Coronary artery (tissue), 2 donors: ENCODE results near the gene UBE2E1.

Source experiments
- DNase-seq: peaks from one replicate; pipeline ENCODE4 v3.0.0-alpha.2; 2017; ENCODE audit warnings: low spot score
- H3K27ac ChIP-seq, 2 donors: fragments of 200-600 bp; sonication (generic); one replicate each; pipeline ENCODE4 v1.5.1; 2016 to 2019
- H3K4me3 ChIP-seq: fragments of 200-600 bp; sonication (generic); 2 replicates; pipeline ENCODE4 v1.5.1; 2016; ENCODE audit warnings: mild to moderate bottlenecking, moderate library complexity
- CTCF ChIP-seq: fragments of 200-600 bp; sonication (generic); IDR thresholded peaks from one replicate; pipeline ENCODE4 v1.5.1; 2019; ENCODE audit warnings: antibody characterized with exemption

The UBE2E1 gene

GRCh38 chr3:23888617-23889228, 83.0 kb downstream of the UBE2E1 start:
- DNase-seq = no peak
- TF ChIP-seq CTCF = peak; percentile 76
- H3K27ac ChIP-seq = no peak overlapping the region
- H3K4me3 ChIP-seq = no peak overlapping the region

GRCh38 chr3:23889386-23889785, 83.6 kb downstream of the UBE2E1 start:
- H3K4me3 ChIP-seq = no peak overlapping the region
- no peak for DNase-seq
- no peak overlapping the region for H3K27ac ChIP-seq
- no peak for TF ChIP-seq CTCF

- no peak overlapping the region for H3K27ac ChIP-seq
- no peak for TF ChIP-seq CTCF
- DNase-seq = no peak
- H3K4me3 ChIP-seq = no peak overlapping the region
Measured at GRCh38 chr3:23889950-23890349, 84.2 kb downstream of the UBE2E1 start.

- no peak for DNase-seq
- TF ChIP-seq CTCF = no peak
- Histone ChIP-seq H3K4me3 (no peak overlapping the region), H3K27ac (no peak overlapping the region)
Measured at GRCh38 chr3:23894254-23895061, 88.7 kb downstream of the UBE2E1 start.

GRCh38 chr3:23895181-23895580, 89.4 kb downstream of the UBE2E1 start:
- TF ChIP-seq CTCF = no peak
- Histone ChIP-seq H3K4me3 (no peak overlapping the region), H3K27ac (no peak overlapping the region)
- DNase-seq = no peak

- no peak for DNase-seq
- Histone ChIP-seq H3K27ac (no peak overlapping the region), H3K4me3 (no peak overlapping the region)
- TF ChIP-seq CTCF = no peak
Measured at GRCh38 chr3:23900744-23901143, 95.0 kb downstream of the UBE2E1 start.

GRCh38 chr3:23904545-23904944, 98.8 kb downstream of the UBE2E1 start:
- Histone ChIP-seq H3K4me3 (no peak overlapping the region), H3K27ac (no peak overlapping the region)
- no peak for DNase-seq
- no peak for TF ChIP-seq CTCF
